Measurements from ENCODE around the gene PLTP.
"Not testable (repeated sequence)": the region's sequence is repeated elsewhere in the genome, so short reads cannot be mapped to it uniquely, and the experiment has no call there.

The PLTP gene

GRCh38 chr20:45920462-45921336 lies 8.7 kb upstream of the PLTP start:
- no peak for DNase-seq (ENCODE audit: low read depth)

DNA sequence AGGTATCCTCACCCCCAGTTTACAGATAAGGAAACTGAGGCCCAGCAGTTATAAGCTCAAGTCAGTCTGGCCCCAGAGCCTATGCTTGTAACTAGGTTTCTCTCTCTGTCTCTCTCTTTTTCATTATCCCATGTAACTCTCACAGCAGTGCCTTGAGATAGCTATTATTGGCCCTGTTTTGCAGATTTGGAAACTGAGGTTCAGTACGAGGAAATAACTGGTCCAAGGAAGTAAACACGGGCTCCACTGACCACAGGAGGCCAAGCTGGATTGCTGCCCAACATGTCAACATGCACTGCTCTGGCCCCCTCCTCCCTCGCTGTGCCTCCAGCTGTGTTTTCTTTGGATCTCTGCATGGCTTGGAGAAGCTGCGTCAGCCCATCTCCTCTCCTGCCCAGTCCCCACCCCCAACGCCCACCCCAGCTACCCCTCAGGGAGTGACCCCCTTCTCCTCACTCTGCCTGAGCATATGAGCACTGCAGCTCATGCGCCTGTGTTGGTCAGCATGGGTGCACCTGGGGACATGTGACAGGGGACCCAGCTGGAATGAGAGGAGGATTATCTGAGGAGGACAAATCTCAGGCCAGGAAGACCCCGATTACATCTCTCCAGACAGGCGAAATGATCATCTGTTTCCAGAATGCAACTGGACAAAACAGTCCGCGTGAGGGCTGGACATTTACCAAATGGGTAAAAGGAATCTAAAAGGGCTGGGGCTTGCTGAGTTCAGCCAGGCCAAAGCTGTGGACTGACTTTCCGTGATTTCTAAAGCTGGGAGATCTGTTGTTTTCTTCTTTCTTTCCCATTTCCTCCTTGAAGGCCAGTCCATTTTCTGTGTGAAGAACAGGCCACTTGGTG lies 7.8 kb upstream of the PLTP start:
- DNase-seq (ENCODE audit: low read depth), result no peak

DNA sequence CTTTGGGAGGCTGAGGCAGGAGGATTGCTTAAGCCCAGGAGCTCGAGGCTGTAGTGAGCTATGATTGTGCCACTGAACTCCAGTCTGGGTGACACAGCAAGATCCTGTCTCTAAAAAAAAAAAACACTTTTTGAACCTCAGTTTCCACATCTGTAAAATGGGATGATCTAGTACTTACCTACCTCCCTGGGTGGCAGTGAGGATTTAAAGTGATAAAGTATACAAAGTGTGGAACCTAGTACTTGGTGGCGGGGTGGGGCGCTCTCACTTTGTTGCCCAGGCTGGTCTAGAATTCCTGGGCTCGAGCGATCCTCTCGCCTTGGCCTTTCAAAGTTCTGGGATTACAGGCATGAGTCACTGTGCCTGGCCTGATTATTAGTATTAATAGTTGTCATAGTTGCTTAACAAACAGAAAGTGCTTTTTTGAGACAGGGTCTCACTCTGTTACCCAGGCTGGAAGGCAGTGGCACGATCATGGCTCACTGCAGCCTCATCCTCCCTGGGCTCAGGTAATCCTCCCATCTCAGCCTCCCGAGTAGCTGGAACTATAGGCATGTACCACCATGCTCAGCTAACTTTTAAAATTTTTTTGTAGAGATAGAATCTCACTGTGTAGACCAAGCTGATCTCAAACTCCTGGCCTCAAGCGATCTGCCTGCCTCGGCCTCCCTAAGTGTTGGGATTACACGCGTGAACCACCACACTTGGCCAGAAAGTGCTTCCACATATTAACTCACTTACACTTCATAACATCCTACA lies 7.0 kb upstream of the PLTP start:
- DNase-seq (ENCODE audit: low read depth), result no peak

- DNase-seq (ENCODE audit: low read depth), result no peak
Measured at GRCh38 chr20:45918182-45918737, 6.3 kb upstream of the PLTP start.

DNA sequence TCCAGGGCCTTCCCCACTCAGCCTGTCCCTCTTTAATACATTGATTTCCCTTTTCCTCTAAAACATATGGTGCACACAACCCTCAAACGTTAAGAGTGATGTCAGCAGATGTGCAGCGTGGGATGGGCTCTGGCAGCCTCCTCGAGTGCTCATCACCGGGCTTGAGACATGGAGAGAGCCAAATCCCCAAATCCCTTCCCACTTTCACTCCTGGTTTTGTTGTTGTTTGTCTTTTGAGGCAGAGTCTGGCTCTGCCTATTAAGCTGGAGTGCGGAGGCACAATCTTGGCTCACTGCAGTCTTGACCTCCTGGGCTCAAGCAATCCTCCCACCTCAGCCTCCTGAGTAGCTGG lies 5.8 kb upstream of the PLTP start:
- DNase-seq (ENCODE audit: low read depth), result no peak

GRCh38 chr20:45913116-45913515 lies 1.2 kb upstream of the PLTP start:
- DNase-seq (ENCODE audit: low read depth), result no peak

- DNase-seq (ENCODE audit: low read depth), result no peak
Measured at GRCh38 chr20:45912344-45912682, 358 bp upstream of the PLTP start.

DNA sequence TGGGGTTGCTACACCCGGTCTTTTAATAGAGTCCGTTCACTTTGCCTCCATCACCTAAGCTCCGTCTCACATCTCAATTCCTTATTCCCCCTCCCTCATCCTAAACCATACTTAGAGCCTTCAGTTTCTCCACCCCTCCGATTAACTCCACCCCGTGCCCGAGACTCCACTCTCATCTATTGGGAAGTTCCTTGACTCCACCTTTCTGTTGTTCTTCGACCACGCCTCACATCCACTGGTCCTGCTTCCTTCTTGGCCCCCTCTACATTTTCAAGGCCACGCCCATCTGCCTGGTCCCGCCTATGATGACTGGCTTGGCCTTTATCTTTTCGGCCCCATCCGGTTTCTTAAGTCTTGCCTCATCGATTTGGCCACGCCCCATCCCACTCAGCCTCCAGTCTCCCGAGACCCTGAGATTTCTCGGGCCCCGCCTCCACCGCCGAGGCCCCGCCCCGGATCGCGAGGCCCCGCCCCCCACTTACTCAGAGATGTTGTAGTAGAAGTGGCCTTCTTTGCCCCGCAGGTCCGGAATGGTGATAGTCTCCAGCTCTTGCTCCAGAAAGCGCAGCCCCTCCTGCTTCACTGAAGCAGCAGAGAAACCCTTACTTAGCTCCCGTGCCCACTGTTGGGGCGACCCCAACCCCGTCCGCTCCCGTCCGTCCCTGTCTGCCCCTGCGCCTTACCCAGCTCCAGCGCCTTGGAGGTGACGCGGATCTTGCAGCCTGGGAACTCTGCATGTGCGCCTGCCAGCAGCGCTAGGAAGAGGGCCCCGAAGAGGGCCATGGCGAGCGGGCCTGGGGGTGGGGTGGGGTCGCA lies 1.1 kb downstream of the PLTP start:
- DNase-seq (ENCODE audit: low read depth), result peak; percentile 86

GRCh38 chr20:45909817-45910669 lies 1.9 kb downstream of the PLTP start:
- DNase-seq (ENCODE audit: low read depth), result no peak

DNA sequence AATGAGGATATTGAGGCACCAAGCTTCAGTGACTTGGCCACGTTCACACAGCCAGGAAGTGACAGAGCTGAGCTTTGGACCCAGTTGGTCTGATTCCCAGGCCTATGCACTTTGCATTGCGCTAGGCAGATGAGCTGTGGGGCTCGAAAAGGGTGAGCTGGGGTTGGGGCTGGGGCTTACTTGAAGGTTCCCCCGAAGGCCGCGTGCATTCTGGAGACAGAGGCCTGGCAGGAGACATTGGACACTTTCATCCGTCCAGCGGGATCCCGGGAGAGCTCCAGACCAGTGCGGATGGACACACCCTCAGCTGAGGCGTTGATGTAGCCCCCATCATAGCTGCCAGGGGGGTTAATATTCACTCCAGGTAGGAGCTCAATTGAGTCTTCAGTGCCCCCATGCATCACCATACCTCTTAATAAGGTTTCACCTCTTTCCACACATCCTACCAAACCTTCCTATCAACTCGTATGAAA lies 2.6 kb downstream of the PLTP start:
- no peak for DNase-seq (ENCODE audit: low read depth)

DNA sequence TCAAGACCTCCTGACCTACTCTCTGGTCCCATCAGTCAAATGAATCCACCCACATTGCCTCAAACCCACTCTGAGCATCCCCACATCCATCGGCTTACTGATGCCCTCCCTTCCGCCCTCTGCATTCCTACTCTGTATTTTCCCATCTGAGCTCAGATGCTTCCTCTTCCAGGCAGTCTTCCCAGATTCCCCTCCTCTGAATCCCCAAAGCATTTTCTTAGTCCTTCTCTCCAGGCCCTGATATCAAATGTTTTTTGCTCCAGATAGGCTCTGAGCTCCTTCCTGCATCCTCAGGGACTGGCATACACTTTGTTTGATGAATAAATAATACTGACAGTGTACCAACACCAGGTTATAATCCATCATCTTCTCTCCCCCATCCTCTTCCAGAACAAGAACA lies 3.9 kb downstream of the PLTP start:
- no peak for DNase-seq (ENCODE audit: low read depth)

DNA sequence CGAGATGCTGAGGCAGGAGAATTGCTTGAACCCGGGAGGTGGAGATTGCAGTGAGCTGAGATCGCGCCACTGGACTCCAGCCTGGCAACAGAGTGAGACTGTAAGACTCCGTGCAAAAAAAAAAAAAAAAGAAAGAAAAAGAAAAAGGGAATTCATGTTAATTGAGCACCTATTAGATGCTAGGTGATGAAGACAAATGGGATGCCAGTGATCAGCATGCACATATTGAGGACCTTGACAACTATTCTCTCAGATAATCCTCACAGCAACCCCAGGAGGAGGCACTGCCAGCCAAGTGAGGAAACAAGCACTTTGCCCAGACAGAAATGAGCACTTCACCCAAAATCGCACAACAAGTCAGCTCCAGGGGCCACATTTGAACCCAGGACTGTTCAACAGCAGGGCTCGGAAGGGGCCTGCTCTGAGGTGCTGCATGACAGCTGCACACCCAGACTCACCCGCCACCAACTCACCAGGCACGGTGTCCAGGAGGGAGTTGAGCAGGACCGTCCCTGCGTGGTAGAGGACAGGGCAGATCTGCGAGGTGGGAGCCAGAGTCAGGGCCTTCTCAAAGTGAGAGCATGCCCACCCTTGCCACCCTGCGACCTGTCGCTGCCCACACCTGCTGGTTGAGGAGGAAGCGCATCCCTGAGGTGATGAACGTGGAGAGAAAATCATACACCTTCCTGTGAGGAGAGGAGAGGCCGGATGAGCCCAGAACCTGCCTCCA lies 4.6 kb downstream of the PLTP start:
- no peak for DNase-seq (ENCODE audit: low read depth)

GRCh38 chr20:45905505-45906079 lies 6.4 kb downstream of the PLTP start:
- no peak for DNase-seq (ENCODE audit: low read depth)

- DNase-seq (ENCODE audit: low read depth), result no peak
Measured at GRCh38 chr20:45904583-45905504, 7.1 kb downstream of the PLTP start.

- DNase-seq (ENCODE audit: low read depth), result no peak
Measured at GRCh38 chr20:45902199-45902701, 9.7 kb downstream of the PLTP start.

DNA sequence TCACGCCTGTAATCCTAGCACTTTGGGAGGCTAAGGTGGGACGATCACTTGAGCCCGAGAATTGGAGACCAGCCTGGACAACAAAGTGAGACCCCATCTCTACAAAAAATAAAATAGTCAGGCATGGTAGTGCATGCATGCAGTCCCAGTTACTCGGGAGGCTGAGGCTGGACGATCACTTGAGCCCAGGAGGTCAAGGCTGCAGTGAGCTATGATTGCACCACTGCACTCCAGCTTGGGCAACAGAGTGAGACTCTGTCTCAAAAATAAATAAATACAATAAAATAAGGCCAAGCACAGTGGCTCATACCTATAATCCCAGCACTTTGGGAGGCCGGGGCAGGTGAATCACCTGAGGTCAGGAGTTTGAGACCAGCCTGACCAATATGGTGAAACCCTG lies 10.6 kb downstream of the PLTP start:
- not testable (repeated sequence) for DNase-seq (ENCODE audit: low read depth)

DNA sequence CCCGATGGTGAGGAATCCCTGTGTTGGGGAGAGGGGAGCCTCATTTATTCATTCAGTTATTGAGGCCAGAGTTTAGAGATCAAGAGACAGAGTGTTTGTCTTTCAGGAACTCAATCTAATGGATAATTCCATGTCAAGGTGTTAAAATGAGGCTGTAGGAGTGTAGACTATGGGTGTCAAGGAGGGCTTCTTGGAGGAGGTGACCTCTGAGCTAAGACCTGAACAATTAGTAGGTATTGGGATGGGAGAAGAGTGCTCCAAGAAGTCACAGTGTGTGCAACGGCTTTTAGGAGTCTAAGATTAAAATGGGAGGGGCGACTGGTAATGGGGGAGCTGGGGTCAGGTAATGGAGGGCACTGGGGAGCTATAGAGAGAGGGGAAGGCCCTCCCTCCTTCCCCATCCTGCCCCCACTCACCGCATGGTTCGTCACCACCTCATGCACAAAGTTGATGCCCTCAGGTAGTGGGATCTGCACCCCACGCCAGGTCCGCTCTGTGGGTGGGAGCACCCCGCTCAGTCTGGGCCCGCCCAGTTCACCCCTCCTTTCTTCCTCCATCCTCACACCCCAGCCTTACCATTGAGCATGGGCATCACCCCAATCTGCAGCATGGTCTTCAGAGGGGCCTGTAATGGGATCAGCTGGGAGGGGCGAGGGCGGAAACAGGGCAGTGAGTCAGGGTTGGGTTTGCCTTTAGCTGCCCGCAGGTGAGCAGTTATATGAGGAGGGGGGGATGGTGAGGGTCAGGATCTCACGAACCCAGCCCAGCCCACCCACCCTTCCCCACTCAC lies 12.7 kb downstream of the PLTP start:
- DNase-seq (ENCODE audit: low read depth), result no peak
